NK-92 (cell line): Measurements from ENCODE around the gene CYP21A2.
"Not testable (repeated sequence)": the region's sequence is repeated elsewhere in the genome, so short reads cannot be mapped to it uniquely, and the experiment has no call there.

Source experiments
- DNase-seq: peaks from one replicate; lab custom pipeline; 2025; ENCODE audit not compliant: unreplicated experiment; lab: John Stamatoyannopoulos, UW

Gene CYP21A2

DNA sequence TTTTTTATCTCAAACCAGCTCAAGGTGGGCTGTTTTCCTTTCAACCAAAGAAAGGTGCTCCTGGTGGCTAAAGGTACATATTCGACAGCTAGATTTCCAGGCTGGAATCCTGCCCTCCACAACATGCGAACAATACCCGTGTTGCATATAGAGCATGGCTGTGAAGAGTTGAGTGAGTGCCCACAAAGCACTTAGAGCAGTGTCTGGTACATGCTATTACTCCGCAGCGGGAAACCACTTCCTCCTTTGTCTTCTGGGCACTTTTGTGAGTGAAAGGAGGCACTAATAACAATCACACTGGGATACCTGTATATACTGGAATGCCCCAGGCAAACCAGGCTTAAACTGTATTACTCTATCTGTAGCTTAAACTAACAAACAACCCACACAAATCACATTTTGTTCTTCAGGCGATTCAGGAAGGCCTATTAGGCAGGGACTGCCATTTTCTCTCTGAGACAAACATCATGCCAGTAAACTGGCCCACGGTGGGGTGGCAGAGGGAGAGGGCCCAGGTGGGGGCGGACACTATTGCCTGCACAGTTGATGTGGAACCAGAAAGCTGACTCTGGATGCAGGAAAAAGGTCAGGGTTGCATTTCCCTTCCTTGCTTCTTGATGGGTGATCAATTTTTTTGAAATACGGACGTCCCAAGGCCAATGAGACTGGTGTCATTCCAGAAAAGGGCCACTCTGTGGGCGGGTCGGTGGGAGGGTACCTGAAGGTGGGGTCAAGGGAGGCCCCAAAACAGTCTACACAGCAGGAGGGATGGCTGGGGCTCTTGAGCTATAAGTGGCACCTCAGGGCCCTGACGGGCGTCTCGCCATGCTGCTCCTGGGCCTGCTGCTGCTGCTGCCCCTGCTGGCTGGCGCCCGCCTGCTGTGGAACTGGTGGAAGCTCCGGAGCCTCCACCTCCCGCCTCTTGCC, at the start of gene CYP21A2:
Gene CYP21A2 (plus strand): TSS at position 818 of the 927 bp plus-strand sequence. CDS start 8 bp downstream, at position 826.
- not testable (repeated sequence) for DNase-seq

DNA sequence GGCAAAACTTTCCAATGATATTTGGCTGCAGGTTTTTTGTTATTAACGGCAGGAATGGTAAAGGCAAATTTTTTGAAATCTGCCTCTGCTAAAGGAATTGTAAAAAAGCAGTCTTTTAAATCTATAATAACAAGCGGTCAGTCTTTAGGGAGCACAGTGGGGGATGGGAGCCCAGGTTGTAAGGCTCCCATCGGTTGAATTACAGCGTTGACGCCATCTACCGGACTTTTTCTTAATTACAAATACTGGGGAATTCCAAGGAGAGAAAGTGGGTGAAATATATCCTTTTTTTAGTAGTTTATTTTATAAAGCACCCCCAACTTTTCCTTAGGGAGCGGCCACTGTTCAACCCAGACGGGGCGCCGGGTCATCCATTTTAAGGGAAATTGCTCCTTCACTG, 48.9 kb upstream of the CYP21A2 start:
- not testable (repeated sequence) for DNase-seq

DNA sequence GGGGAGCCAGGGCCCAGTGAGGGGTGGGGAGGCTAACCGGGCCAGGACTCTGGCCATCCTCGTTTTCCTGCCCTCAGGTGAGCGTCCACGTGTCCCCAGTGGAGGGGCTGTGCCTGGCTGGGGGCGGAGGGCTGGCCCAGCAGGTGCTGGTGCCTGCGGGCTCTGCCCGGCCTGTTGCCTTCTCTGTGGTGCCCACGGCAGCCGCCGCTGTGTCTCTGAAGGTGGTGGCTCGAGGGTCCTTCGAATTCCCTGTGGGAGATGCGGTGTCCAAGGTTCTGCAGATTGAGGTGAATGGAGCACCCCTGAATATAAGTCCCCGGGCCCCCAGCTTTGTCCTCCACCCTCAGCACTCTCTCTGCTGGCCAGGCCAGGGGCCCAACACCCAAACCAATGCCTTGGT, 43.8 kb upstream of the CYP21A2 start:
- DNase-seq = not testable (repeated sequence)

DNA sequence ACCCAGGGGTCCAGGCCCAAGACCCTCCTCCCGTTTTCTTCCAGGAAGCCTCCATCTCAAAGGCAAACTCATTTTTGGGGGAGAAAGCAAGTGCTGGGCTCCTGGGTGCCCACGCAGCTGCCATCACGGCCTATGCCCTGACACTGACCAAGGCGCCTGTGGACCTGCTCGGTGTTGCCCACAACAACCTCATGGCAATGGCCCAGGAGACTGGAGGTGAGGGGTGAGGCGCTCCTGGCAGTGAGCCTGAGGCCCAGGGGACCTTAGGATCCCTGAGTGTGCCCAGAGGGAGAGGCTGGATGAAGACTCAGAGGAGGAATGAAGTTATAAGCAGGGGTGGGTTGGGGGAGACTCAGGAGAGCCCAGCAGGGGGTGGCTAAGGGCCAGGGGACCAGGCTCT, 41.8 kb upstream of the CYP21A2 start:
- DNase-seq = not testable (repeated sequence)

DNA sequence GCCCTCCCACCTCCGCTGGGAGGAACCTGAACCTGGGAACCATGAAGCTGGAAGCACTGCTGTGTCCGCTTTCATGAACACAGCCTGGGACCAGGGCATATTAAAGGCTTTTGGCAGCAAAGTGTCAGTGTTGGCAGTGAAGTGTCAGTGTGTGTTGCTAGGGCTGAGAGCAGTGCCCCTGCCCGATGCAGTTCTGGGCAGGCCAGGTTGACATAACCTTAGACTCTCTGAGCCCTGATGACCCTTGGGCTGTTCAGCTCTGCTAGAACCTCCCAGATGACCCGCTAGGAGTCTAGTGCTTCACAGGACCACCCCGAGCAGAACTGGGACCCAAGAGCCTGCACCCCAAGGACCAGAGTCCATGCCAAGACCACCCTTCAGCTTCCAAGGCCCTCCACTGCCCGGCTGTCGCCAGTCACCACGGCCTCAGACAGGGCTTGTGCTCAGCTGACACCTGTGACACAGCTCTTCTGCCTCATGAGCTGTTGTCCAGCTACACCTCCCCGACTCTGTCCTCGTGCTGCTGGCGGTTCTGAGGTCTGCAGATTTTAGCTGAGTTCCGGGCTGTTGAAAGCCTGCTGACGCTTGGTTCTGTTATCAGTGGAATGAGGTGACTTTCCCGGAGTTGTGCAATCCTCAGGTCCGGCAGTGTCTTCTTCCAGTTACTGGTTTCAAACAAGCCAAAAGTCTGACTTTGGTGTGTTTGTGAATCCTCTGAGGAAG, 35.5 kb upstream of the CYP21A2 start:
- DNase-seq = not testable (repeated sequence)

DNA sequence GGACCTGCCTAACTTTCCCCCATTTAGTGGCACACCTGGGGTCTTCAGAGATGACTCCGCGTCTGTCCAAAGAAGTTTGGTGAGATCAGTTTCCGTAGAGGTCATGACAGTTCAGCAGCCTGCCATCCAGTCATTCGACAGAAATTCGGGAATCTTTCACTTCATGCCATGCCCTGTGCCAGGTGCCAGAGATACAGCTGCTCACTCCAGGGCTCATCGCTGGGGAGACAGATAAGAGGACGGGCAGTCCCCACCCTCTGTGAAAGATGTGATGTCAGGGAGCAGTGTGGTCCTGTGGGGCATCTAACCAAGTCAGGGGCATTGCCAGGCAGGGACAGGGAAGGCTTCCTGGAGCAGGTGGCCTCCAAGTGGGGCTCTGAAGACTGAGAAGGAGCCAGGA, 34.9 kb upstream of the CYP21A2 start:
- DNase-seq = not testable (repeated sequence)

DNA sequence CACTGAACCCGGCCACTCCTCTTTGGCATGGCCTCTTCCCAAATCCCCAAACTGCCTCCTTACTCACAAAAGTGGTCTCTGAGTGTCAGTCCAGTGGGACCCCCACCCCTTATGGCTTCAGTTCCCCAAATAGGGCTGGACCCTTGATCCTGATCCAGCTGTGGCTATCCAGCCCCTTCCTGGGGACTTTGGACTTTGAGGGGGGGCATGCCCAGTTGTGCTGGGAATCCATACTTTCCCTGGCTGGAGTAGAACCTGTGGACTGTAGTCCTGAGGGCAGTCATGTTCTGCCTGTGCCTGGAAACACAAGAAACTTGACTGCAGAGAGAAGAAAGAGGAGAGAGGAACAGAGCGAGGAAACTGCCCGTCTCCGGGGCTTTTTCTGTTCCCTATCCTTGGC, 33.8 kb upstream of the CYP21A2 start:
- DNase-seq = not testable (repeated sequence)

DNA sequence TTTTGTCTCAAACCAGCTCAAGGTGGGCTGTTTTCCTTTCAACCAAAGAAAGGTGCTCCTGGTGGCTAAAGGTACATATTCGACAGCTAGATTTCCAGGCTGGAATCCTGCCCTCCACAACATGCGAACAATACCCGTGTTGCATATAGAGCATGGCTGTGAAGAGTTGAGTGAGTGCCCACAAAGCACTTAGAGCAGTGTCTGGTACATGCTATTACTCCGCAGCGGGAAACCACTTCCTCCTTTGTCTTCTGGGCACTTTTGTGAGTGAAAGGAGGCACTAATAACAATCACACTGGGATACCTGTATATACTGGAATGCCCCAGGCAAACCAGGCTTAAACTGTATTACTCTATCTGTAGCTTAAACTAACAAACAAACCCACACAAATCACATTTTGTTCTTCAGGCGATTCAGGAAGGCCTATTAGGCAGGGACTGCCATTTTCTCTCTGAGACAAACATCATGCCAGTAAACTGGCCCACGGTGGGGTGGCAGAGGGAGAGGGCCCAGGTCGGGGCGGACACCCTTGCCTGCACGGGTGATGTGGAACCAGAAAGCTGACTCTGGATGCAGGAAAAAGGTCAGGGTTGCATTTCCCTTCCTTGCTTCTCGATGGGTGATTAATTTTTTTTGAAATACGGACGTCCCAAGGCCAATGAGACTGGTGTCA, 33.2 kb upstream of the CYP21A2 start:
- DNase-seq = not testable (repeated sequence)

DNA sequence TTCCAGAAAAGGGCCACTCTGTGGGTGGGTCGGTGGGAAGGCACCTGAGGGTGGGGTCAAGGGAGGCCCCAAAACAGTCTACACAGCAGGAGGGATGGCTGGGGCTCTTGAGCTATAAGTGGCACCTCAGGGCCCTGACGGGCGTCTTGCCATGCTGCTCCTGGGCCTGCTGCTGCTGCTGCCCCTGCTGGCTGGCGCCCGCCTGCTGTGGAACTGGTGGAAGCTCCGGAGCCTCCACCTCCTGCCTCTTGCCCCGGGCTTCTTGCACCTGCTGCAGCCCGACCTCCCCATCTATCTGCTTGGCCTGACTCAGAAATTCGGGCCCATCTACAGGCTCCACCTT, 32.7 kb upstream of the CYP21A2 start:
- not testable (repeated sequence) for DNase-seq

DNA sequence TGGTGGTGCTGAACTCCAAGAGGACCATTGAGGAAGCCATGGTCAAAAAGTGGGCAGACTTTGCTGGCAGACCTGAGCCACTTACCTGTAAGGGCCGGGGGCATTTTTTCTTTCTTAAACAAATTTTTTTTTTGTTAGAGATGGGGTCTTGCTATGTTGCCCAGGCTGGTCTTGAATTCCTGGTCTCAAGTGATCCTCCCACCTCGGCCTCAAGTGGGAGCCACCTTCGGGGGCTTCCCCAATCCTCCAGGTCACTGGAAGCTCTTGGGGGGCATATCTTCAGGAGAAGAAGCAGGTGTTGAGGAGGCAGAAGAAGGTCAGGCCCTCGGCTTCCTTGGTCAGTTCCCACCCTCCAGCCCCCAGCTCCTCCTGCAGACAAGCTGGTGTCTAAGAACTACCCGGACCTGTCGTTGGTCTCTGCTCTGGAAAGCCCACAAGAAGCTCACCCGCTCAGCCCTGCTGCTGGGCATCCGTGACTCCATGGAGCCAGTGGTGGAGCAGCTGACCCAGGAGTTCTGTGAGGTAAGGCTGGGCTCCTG, 32.2 kb upstream of the CYP21A2 start:
- not testable (repeated sequence) for DNase-seq

DNA sequence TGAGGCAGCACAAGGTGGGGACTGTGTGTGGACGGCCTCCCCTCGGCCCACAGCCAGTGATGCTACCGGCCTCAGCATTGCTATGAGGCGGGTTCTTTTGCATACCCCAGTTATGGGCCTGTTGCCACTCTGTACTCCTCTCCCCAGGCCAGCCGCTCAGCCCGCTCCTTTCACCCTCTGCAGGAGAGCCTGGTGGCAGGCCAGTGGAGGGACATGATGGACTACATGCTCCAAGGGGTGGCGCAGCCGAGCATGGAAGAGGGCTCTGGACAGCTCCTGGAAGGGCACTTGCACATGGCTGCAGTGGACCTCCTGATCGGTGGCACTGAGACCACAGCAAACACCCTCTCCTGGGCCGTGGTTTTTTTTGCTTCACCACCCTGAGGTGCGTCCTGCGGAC, 31.1 kb upstream of the CYP21A2 start:
- not testable (repeated sequence) for DNase-seq

DNA sequence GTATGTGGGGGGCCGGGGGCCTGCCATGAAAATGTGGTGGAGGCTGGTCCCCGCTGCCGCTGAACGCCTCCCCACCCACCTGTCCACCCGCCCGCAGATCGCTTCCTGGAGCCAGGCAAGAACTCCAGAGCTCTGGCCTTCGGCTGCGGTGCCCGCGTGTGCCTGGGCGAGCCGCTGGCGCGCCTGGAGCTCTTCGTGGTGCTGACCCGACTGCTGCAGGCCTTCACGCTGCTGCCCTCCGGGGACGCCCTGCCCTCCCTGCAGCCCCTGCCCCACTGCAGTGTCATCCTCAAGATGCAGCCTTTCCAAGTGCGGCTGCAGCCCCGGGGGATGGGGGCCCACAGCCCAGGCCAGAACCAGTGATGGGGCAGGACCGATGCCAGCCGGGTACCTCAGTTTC, 30.2 kb upstream of the CYP21A2 start:
- DNase-seq = not testable (repeated sequence)

DNA sequence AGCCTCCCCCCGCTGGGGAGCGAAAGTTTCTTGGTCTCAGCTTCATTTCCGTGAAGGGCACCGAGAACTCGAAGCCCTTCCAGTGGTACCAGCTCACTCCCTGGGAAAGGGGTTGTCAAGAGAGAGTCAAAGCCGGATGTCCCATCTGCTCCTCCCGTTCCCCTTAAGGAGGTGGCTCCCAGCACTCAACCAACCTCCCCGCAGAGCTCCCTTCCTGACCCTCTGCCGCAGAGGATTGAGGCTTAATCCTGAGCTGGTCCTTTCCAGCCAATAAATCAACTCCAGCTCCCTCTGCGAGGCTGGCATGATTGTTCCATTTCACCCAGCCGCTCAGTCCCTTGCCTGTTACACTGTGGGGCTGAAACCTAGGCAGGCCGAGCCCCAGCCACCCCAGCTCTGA, 29.6 kb upstream of the CYP21A2 start:
- not testable (repeated sequence) for DNase-seq

DNA sequence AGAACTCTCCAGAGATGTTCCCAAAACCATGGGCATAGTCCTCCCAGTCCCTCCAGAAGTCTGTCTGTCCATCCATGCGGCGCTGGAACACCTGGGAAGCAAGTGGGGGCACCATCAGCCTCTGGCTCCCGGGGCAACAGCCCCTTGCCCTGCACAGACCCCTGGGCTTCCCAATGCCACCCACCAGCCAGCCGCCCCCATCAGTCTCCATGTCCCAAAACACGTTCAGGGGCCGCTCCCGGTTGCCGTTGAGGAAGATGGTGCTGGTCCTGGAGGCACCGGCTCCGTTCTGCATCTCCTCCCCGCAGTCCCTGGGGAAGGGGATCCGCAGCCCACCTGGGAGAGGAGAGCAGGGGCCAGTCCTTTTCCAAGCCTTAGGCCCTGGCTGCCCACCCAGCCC, 28.7 kb upstream of the CYP21A2 start:
- DNase-seq = not testable (repeated sequence)

DNA sequence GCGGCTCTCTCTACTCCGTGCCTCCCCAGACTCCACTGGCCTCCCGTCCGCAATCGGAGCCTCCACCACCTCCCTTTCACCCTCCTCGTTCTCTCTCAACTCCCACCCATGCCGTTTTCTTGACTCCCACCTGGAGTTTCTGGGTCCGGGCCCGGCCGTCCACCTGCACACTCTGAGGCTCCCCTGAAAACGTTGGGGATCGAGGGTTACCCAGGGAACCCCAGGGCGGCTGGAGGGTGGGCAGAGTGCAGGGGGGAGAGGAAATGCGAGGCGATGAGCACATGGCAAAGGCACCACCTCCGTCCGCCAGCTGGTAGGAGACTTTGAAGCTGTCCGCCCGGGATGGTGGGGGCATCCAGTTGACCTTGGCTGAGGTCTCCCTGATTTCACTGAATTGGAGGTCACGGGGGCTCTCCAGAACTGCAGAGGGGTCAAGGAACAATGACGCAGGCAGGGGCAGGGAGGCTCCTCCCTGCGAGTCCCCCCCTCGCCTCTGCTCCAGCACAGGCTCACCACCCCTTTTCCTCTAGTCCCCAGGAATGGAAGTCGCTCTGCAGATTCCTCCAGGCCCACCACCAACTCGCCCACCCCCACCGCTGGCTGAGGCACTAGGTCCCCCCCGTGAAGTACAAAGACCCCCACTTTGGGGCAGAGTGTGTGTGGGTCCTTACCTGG, 27.2 kb upstream of the CYP21A2 start:
- DNase-seq = not testable (repeated sequence)

DNA sequence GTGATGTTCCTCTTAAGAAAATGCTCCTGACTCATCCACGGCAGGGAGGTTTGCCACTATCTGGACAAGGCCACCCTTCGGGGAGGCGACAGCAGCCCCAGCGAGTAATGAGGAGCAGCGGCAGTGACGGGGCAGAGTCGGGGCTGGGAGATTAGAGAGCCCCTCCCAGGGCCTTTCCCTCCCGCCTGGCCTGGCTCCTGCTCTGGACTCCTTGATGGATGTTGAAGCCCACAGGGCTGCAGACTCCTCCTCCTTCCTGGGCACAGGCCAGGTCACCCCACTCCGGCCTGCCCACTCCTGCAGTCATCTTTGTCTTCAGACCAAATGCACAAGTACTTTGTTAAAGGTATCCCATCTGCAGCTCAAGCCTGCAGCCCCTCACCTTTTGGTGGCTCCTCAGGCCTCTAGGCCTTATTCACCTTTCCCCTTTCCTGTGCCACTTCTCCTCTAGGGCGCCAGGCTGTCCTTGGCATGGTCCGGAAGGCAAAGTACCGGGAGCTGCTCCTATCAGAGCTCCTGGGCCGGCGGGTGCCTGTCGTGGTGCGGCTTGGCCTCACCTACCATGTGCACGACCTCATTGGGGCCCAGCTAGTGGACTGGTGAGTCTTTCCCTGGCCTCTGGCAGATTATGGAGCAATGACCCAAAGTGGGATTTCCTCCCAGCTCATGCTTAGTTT, 25.1 kb upstream of the CYP21A2 start:
- DNase-seq = not testable (repeated sequence)

DNA sequence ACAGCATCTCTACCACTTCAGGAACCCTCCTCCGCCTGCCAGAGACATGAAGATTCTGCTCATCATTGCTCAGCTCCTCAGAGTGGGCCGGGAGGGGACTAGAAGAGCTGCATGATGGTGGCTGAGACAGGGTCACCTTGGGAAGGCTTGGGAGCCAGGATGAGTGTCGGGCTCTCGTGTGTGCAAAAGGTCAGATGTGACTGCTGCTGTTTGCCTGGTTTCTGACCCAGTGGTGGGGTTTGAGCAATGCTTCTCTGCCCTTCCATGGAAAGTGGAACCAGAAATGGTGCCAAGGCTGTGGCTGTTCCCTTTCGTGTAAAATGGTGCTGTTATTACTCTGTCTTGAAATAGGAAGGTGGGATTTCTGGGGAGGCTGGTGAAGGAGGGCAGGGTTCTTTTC, 24.5 kb upstream of the CYP21A2 start:
- DNase-seq = not testable (repeated sequence)

DNA sequence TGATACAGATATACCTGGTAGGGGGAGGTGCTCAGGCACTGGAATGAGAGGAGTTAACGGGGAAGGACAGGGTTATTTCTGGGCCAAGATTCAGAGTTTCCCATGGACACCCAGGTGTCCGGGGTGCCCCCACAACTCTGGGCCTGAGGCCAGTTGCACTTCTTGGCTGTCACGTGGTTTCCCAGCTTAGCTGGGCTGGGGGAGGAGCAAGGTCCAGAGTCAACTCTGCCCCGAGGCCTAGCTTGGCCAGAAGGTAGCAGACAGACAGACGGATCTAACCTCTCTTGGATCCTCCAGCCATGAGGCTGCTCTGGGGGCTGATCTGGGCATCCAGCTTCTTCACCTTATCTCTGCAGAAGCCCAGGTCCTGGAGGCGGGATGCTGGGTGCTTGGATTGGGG, 23.7 kb upstream of the CYP21A2 start, which contains the start of gene C4B:
Gene C4B (plus strand): TSS at position 249 of the 400 bp plus-strand sequence. CDS start 51 bp downstream, at position 300.
- DNase-seq = not testable (repeated sequence)

DNA sequence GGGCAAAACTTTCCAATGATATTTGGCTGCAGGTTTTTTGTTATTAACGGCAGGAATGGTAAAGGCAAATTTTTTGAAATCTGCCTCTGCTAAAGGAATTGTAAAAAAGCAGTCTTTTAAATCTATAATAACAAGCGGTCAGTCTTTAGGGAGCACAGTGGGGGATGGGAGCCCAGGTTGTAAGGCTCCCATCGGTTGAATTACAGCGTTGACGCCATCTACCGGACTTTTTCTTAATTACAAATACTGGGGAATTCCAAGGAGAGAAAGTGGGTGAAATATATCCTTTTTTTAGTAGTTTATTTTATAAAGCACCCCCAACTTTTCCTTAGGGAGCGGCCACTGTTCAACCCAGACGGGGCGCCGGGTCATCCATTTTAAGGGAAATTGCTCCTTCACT, 16.1 kb upstream of the CYP21A2 start:
- DNase-seq = not testable (repeated sequence)

DNA sequence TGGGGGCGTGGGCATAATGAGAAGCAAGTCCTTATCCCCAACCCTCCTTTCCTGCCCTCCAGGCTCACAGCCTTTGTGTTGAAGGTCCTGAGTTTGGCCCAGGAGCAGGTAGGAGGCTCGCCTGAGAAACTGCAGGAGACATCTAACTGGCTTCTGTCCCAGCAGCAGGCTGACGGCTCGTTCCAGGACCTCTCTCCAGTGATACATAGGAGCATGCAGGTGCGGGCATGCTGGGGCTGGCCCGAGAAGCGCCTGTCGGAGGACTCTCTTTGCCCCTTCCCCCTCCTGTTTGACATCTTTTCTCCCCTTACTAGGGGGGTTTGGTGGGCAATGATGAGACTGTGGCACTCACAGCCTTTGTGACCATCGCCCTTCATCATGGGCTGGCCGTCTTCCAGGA, 9.6 kb upstream of the CYP21A2 start:
- DNase-seq = not testable (repeated sequence)
